GM18526 (cell line): ENCODE measurements around the gene SEMA5B.

Experiments
- POLR2A ChIP-seq: IDR thresholded peaks from 3 replicates; pipeline ENCODE4 v1.6.1; 2011; ENCODE audit not compliant: insufficient read length; ENCODE audit errors: extremely low read depth

Gene SEMA5B

GRCh38 chr3:122929188-122930062 is 98.1 kb downstream of the SEMA5B start:
- no peak for TF ChIP-seq POLR2A

- TF ChIP-seq POLR2A: no peak
Measured at GRCh38 chr3:122928396-122929187, 99.0 kb downstream of the SEMA5B start.

GRCh38 chr3:122927726-122928125 is 99.8 kb downstream of the SEMA5B start:
- TF ChIP-seq POLR2A: no peak

- TF ChIP-seq POLR2A: no peak
Measured at GRCh38 chr3:122926811-122927210, 100.8 kb downstream of the SEMA5B start.

DNA sequence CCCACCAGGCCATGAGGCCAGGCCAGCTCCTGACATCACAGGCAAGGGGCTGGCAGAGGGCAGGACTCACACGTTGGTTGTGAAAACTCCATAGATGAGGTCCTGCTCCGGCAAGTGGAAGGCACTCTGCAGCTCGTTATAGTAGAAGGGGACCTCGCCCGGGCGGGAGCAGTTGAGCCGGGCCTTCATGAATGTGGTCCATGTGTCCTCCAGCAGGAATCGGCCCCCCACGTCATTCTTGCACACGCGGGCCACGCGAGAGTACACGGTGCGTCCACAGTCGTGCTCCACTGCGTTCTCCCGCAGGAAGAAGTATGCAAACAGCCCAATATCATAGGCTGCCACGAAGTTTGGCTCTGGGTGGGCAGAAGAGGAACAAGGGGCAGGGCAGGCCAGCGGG is 101.2 kb downstream of the SEMA5B start:
- no peak for TF ChIP-seq POLR2A

- no peak for TF ChIP-seq POLR2A
Measured at GRCh38 chr3:122925756-122926155, 101.8 kb downstream of the SEMA5B start.

GRCh38 chr3:122924056-122924455 is 103.5 kb downstream of the SEMA5B start:
- TF ChIP-seq POLR2A: no peak

- no peak for TF ChIP-seq POLR2A
Measured at GRCh38 chr3:122923611-122924010, 104.0 kb downstream of the SEMA5B start.

GRCh38 chr3:122921791-122922651 is 105.5 kb downstream of the SEMA5B start:
- TF ChIP-seq POLR2A: no peak

GRCh38 chr3:122920986-122921385 is 106.6 kb downstream of the SEMA5B start:
- no peak for TF ChIP-seq POLR2A

DNA sequence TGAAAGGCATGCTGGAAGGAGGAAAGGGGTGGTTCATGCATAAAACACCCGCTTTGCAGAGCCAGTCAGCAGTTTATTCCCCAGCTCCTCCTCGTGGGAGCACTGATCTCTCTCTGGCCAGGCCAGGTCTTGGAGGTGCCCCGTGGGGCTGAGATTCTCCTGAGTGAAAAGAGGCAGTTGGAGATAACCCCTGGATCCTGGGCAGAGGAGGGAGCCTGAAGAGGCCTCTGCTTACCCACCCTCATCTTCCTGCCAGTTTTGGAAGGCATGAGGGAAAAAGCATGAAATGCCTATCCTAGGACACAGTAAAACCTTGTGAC is 108.3 kb downstream of the SEMA5B start:
- TF ChIP-seq POLR2A: no peak

- no peak for TF ChIP-seq POLR2A
Measured at GRCh38 chr3:122918576-122919290, 108.8 kb downstream of the SEMA5B start.

DNA sequence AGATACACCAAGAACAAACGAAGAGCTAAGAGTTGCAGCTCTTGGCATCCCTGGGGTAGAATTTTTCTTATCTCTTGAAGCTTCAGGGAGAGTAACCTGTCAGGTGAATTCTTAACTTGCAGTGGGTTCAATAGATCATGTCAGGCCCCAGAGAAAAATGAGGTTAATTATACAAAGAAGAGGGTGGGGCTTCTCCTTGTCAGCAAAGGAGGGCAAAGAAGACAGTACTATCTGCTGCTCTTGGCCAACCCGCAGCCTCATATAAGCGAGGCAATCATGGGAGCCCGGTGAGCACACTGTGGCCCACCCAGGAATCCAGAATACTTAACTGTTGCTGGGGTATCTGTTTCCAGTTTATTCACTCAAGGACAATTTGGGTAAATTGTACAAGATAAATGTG is 110.2 kb downstream of the SEMA5B start:
- TF ChIP-seq POLR2A: no peak

GRCh38 chr3:122916580-122916979 is 111.0 kb downstream of the SEMA5B start:
- no peak for TF ChIP-seq POLR2A

GRCh38 chr3:122916084-122916483 is 111.5 kb downstream of the SEMA5B start:
- no peak for TF ChIP-seq POLR2A
